HFFc6 (cell line): ENCODE results near the gene MYL10. TPM values are rescaled to one million over a fixed set of nuclear protein-coding genes. Genes with fewer than 3 reads are reported as not detected.
"Not testable (repeated sequence)": the region's sequence is repeated elsewhere in the genome, so short reads cannot be mapped to it uniquely, and the experiment has no call there.

Experiments
- DNase-seq: peaks from one replicate; pipeline ENCODE4 v3.0.0-alpha.2; 2018
- H3K27ac Mint-ChIP-seq: 2 replicates; pipeline ENCODE4 v1.8.0; 2020; ENCODE audit warnings: mild to moderate bottlenecking, mixed read lengths
- H3K27me3 Mint-ChIP-seq: 2 replicates; pipeline ENCODE4 v1.8.0; 2021; ENCODE audit warnings: mild to moderate bottlenecking, moderate library complexity, mixed read lengths; ENCODE audit not compliant: insufficient read depth
- H3K36me3 Mint-ChIP-seq: 2 replicates; pipeline ENCODE4 v1.8.0; 2021; ENCODE audit warnings: low read depth, mixed read lengths
- H3K4me1 Mint-ChIP-seq: 2 replicates; pipeline ENCODE4 v1.8.0; 2020; ENCODE audit warnings: low read depth, mixed read lengths
- H3K4me3 Mint-ChIP-seq: 2 replicates; pipeline ENCODE4 v1.8.0; 2020; ENCODE audit warnings: mild to moderate bottlenecking, moderate library complexity, mixed read lengths
- H3K9me3 Mint-ChIP-seq: 2 replicates; pipeline ENCODE4 v1.8.0; 2020; ENCODE audit warnings: mild to moderate bottlenecking, mixed read lengths
- total RNA-seq, 6 experiments: library from RNA; stranded (reverse); fragmentation: NEBNext Ultra II Directional; extraction: Animal tissue kit (Norgen Biotek cat#: 25700); gene quantifications; 2 replicates in 1 of 6; 3 replicates in 5 of 6; pipeline ENCODE4 v1.2.3, GENCODE V29; 2021
- TF ChIP-seq, protein P1 (sequence below): fragments of 200-600 bp; sonication (generic); IDR thresholded peaks from 2 replicates; pipeline ENCODE4 v1.5.0; 2021; ENCODE audit warnings: antibody characterized with exemption, mild to moderate bottlenecking

Gene MYL10
- total RNA-seq, 6 experiments from 2014 or later: not detected

- DNase-seq: no peak
- Mint-ChIP-seq H3K27me3 (peaks cover 16% of the 10 kb centered on the region), H3K4me1 (peaks cover 27% of the 10 kb centered on the region; the same call in 1 of the 2 replicates), H3K4me3 (no peak overlapping the region), H3K27ac (no peak overlapping the region), H3K36me3 (no peaks in the 10 kb centered on the region), H3K9me3 (no peaks in the 10 kb centered on the region)
- TF ChIP-seq, protein P1, sequence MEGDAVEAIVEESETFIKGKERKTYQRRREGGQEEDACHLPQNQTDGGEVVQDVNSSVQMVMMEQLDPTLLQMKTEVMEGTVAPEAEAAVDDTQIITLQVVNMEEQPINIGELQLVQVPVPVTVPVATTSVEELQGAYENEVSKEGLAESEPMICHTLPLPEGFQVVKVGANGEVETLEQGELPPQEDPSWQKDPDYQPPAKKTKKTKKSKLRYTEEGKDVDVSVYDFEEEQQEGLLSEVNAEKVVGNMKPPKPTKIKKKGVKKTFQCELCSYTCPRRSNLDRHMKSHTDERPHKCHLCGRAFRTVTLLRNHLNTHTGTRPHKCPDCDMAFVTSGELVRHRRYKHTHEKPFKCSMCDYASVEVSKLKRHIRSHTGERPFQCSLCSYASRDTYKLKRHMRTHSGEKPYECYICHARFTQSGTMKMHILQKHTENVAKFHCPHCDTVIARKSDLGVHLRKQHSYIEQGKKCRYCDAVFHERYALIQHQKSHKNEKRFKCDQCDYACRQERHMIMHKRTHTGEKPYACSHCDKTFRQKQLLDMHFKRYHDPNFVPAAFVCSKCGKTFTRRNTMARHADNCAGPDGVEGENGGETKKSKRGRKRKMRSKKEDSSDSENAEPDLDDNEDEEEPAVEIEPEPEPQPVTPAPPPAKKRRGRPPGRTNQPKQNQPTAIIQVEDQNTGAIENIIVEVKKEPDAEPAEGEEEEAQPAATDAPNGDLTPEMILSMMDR: no peak
Observed at GRCh38 chr7:101645951-101646350, 16.9 kb upstream of the MYL10 start.

DNA sequence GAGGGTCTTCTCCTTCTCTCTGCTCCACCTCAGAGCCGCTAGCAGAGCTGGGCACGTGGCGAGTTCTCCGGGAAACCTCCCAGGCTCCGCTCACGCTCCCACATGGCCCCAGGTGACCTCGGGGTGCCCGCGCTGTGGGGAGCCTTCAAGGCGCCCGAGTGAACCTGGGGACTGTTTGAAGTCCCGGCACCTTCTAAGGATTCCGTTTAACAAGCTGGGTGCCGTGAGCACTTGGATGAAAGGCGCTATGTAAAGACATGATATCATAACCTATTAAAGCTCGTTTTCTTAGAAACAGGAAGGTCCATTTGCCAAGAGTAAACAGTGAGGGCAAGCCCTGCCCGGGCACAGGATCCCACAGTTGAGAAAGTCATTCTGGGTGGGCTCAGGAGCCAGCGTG is 15.8 kb upstream of the MYL10 start:
- TF ChIP-seq, protein P1: no peak
- H3K27ac Mint-ChIP-seq: no peak overlapping the region
- H3K9me3 Mint-ChIP-seq: no peaks in the 10 kb centered on the region
- H3K27me3 Mint-ChIP-seq: peaks cover 16% of the 10 kb centered on the region
- H3K36me3 Mint-ChIP-seq: no peaks in the 10 kb centered on the region
- no peak for DNase-seq
- H3K4me3 Mint-ChIP-seq: no peak overlapping the region
- H3K4me1 Mint-ChIP-seq: peaks cover 20% of the 10 kb centered on the region; the same call in 1 of the 2 replicates

GRCh38 chr7:101639127-101639526 is 10.0 kb upstream of the MYL10 start:
- not testable (repeated sequence) for H3K27ac Mint-ChIP-seq, H3K36me3 Mint-ChIP-seq, DNase-seq, H3K9me3 Mint-ChIP-seq, H3K4me3 Mint-ChIP-seq
- Mint-ChIP-seq H3K4me1 (peaks cover 18% of the 10 kb centered on the region), H3K27me3 (peaks cover 11% of the 10 kb centered on the region)

DNA sequence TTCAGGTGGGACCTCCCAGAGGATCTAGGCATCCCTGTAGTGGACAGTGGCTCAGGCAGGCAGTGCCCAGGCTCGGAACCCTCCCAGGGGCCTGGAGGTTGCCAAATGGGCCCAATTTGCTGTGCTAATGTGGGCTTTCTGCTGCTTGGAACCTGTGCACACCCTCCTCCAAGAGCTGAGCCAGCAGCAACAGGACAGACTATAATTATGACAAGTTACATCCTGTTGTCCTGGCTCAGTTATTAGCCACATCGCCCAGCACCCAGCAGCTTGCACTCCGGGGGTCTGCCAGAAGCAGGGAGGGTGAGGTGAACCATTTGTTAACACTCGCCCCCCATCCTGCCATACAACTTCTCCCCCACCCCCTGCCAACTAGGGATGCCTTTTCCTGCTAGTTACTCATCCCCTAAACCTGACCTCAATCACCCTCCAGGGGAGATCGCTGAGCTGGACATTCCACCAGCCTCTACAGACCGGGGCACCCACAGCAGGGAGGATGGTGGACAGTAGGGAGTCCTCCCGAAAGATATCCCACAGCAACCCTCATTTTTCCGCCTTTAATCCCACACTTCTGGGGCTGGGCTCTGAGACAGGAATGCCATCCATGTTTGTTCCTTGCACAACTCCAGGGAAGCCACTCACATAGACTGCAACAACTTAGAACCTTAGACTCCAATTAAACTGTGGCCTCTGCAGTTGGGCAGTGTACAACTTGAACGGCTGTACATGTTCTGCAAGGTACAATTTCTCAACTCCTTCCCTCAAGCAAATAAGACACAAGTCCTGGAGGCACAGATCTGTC is 7.9 kb upstream of the MYL10 start:
- H3K27ac Mint-ChIP-seq: no peak overlapping the region
- H3K9me3 Mint-ChIP-seq: peaks cover 18% of the 10 kb centered on the region
- peaks cover 12% of the 10 kb centered on the region for H3K36me3 Mint-ChIP-seq
- peaks cover 24% of the 10 kb centered on the region for H3K4me1 Mint-ChIP-seq
- TF ChIP-seq, protein P1: no peak
- DNase-seq: no peak
- H3K4me3 Mint-ChIP-seq: no peak overlapping the region
- peaks cover 7% of the 10 kb centered on the region for H3K27me3 Mint-ChIP-seq

- no peak overlapping the region for H3K4me3 Mint-ChIP-seq
- peaks cover 5% of the 10 kb centered on the region for H3K27me3 Mint-ChIP-seq
- DNase-seq: no peak
- H3K9me3 Mint-ChIP-seq: peaks cover 18% of the 10 kb centered on the region
- H3K27ac Mint-ChIP-seq: no peak overlapping the region
- H3K36me3 Mint-ChIP-seq: peaks cover 12% of the 10 kb centered on the region
- H3K4me1 Mint-ChIP-seq: peaks cover 39% of the 10 kb centered on the region
- TF ChIP-seq, protein P1: no peak
Observed at GRCh38 chr7:101635484-101635883, 6.4 kb upstream of the MYL10 start.

GRCh38 chr7:101634196-101634717 is 5.2 kb upstream of the MYL10 start:
- DNase-seq: no peak
- H3K27me3 Mint-ChIP-seq: peaks cover 5% of the 10 kb centered on the region
- no peak overlapping the region for H3K4me3 Mint-ChIP-seq
- H3K36me3 Mint-ChIP-seq: peaks cover 12% of the 10 kb centered on the region
- TF ChIP-seq, protein P1: no peak
- H3K27ac Mint-ChIP-seq: no peak overlapping the region
- H3K4me1 Mint-ChIP-seq: peaks cover 46% of the 10 kb centered on the region
- H3K9me3 Mint-ChIP-seq: peaks cover 18% of the 10 kb centered on the region
